Thyroid gland (tissue), 4 donors: ENCODE results near the gene SLC30A2.

Experiments used
- CTCF ChIP-seq, 6 experiments: fragments of 200-600 bp in 3 of 6; fragments of 450-650 bp in 3 of 6; sonication (generic) in 3 of 6; IDR thresholded peaks; one replicate each; pipeline ENCODE4 v1.5.1; 2016 to 2019; ENCODE audit warnings: antibody characterized with exemption in 6 of 6, mild to moderate bottlenecking in 2 of 6, inconsistent platforms in 1 of 6, moderate library complexity in 1 of 6
- POLR2A ChIP-seq, 2 donors: fragments of 450-650 bp; IDR thresholded peaks; one replicate each; pipeline ENCODE4 v1.6.1; 2017; ENCODE audit warnings: antibody characterized with exemption in 2 of 2, mild to moderate bottlenecking in 2 of 2, moderate library complexity in 1 of 2

GRCh38 chr1:26092422-26092821 is 46.5 kb upstream of the SLC30A2 start:
- TF ChIP-seq POLR2A (IDR thresholded peaks at IDR 0.05), result no peak
- no peak for TF ChIP-seq CTCF (IDR thresholded peaks at IDR 0.05)
